ENCODE results near the gene PRKN. TPM values are rescaled to one million over a fixed set of nuclear protein-coding genes. Genes with fewer than 3 reads are reported as not detected.

The PRKN gene
- total RNA-seq, 4 donors from 2014 or later = 9.6 to 17.0 (median 11.6) TPM

DNA sequence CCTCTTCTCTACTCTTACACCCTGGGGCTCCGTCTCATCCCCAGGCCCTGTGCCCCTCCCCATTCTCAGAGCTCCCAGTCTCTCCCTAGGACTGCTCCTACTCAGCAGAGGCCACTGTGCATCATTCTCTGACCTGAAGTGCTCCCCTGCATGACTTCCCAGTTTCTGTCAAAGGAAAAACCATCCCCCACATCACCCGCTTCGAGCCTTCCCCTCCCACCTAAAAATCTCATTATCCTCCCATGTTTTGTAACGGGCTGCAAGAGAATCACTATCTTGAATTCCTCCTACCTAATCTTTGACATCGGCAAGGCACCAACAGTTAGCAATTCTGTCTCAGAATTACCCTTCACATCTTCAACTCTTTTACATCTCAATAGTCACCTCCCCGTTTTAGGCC is 463.0 kb downstream of the PRKN start:
- TF ChIP-seq, protein P1, sequence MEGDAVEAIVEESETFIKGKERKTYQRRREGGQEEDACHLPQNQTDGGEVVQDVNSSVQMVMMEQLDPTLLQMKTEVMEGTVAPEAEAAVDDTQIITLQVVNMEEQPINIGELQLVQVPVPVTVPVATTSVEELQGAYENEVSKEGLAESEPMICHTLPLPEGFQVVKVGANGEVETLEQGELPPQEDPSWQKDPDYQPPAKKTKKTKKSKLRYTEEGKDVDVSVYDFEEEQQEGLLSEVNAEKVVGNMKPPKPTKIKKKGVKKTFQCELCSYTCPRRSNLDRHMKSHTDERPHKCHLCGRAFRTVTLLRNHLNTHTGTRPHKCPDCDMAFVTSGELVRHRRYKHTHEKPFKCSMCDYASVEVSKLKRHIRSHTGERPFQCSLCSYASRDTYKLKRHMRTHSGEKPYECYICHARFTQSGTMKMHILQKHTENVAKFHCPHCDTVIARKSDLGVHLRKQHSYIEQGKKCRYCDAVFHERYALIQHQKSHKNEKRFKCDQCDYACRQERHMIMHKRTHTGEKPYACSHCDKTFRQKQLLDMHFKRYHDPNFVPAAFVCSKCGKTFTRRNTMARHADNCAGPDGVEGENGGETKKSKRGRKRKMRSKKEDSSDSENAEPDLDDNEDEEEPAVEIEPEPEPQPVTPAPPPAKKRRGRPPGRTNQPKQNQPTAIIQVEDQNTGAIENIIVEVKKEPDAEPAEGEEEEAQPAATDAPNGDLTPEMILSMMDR (IDR thresholded peaks at IDR 0.05; ENCODE audit: low read depth) = no peak

DNA sequence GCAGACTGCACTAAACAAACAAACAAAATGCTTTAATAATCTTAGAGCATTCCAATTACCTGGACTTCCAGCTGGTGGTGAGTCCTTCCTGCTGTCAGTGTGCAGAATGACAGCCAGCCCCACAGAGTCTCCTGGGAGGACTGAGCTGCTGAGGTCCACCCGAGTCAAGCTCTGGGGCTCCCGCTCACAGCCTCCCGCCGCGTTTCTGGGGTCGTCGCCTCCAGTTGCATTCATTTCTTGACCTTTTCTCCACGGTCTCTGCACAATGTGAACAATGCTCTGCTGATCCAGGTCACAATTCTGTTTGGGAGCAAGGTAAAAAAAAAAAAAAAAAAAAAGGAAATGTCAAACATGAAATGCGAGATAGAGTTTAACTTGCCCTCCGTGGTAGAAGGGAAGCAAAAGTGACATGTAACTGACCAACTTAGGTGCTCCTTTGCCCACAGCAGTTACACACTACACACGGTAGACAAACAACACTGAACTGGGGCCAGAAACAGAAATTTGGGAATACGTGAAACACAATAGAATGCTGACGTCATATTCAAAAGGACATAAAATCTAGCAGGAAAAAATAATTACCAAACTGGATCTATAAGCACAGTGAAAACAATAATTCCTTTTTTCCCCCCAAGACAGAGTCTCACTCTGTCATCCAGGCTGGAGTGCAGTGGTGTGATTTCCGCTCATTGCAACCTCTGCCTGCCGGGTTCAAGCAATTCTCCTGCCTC is 464.9 kb downstream of the PRKN start:
- TF ChIP-seq, protein P1 (IDR thresholded peaks at IDR 0.05; ENCODE audit: low read depth) = no peak

DNA sequence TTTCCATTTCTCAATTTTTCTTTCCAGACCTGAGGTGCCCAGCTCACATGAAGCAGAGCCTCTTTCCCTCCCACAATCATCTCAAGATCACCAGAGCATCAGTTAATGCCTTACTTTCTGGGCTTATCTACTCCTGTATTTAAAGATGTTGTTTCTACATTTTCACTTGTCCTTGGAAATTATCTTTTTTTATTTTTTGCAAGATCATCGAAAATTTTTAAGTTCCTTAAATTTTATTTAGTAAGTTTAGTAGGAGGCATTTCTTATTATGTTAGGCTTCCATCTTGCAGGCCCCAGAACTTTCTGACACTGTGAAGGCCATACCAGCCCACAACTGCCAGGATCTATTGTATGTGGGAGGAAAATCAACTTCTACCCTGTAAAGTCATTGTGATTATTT is 466.0 kb downstream of the PRKN start:
- TF ChIP-seq, protein P1 (IDR thresholded peaks at IDR 0.05; ENCODE audit: low read depth) = no peak

DNA sequence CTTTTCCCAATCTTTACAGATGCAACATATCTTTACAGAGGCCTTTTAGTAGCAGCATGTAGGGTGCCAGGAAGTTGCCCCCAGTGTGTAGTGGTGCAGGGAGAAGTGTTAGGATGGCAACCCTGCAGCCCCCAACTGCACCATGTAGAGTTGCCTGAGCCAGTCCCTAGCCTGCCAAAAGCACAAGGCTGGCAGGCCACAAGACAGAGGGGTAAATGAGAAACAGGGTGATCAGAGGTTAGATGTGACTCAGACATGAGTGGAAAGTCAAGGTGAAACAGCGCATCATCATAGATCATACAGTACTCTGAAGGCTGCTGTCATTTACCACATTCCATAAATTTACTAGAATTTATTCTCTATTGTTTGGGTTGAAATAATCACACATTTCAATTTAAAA is 467.5 kb downstream of the PRKN start:
- TF ChIP-seq, protein P1 (IDR thresholded peaks at IDR 0.05; ENCODE audit: low read depth) = no peak

DNA sequence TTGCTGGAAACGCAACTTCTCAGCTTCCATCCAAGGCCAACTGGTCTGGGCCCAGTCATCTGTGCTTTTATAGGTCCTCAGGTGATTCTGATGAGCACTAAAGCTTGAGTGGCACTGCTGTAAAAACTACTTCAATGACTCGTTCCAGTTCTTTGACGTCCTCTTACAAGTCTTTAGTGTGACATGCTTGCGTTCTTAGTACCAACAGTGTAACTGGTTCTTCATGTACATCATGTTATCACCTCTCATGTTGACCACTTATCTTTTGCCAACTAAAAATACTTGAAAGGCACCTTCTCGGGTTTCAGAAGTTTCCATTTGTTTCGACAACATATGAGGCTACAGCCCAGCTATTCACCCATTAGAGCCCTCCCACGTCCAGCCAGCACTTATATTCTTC is 468.9 kb downstream of the PRKN start:
- TF ChIP-seq, protein P1 (IDR thresholded peaks at IDR 0.05; ENCODE audit: low read depth) = no peak

DNA sequence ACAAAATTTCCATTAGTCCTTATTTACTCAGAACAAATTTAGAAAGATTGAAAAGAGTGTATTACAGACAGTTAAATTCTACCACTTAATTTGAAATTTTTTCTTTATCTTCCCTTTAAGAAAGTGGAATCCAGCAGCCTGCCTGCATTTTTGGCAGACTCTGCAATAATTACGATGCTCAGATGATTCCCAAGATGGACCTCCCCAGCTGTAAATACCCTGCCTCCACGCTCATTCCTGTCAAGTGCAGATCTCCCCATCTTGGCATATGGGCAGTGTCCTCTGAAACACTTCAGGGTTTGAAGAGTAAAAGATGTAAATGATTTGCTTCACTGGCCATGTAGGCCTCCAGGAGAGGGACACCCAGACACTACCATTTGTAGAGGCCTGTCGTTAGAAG is 471.2 kb downstream of the PRKN start:
- TF ChIP-seq, protein P1 (IDR thresholded peaks at IDR 0.05; ENCODE audit: low read depth) = no peak

DNA sequence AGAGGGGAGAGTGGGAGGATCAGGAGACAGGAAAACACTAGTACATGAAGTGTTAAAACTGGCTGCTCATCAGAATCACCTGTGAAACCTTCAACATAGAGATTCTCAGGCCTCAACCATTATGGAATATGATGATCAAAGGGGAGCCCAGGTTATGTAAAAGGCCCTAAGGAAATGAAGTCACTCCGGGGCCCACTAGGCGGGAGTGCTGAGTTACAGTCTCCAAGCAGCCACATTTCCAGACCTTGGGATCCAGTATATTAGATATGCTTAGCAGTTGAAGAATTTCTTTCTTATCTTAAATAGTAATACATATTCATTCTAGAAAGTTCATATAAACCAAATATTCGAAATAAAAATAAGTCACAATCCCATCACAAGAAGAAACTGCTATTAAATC is 476.3 kb downstream of the PRKN start:
- TF ChIP-seq, protein P1 (IDR thresholded peaks at IDR 0.05; ENCODE audit: low read depth) = no peak
